HG02938 (cell line): ENCODE results near the gene CHSY3.
A peak's percentile ranks its signal among the peaks of the same experiment; 100 is the strongest.

Source experiments
- ATAC-seq: cut with Tn5 transposase; IDR thresholded peaks from one replicate; pipeline ENCODE4 v1.9.1; 2021; ENCODE audit warnings: mild to moderate bottlenecking, moderate library complexity; ENCODE audit not compliant: unreplicated experiment

CHSY3 gene

GRCh38 chr5:129945028-129945427 lies 40.8 kb downstream of the CHSY3 start:
- ATAC-seq, result no peak

GRCh38 chr5:129945774-129946270 lies 41.6 kb downstream of the CHSY3 start:
- ATAC-seq, result no peak

GRCh38 chr5:129951039-129951438 lies 46.8 kb downstream of the CHSY3 start:
- no peak for ATAC-seq

DNA sequence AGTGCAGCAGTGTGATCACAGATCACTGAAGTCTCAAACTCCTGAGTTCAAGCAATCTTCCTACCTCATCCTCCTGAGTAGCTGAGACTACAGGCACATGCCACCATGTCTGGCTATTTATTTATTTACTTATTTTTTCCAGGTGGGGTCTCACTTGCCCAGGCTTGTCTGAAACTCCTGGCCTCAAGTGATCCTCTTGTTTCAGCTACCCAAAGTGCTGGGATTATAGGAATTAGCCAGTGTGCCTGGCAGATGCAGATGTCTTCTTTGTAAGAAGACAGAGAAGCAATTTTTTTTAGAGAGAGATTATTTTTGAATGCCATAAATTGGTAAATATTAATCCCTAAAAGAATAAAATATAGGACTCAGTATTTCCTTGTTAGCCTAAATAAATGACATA lies 54.3 kb downstream of the CHSY3 start:
- no peak for ATAC-seq

GRCh38 chr5:129960831-129961230 lies 56.6 kb downstream of the CHSY3 start:
- no peak for ATAC-seq

DNA sequence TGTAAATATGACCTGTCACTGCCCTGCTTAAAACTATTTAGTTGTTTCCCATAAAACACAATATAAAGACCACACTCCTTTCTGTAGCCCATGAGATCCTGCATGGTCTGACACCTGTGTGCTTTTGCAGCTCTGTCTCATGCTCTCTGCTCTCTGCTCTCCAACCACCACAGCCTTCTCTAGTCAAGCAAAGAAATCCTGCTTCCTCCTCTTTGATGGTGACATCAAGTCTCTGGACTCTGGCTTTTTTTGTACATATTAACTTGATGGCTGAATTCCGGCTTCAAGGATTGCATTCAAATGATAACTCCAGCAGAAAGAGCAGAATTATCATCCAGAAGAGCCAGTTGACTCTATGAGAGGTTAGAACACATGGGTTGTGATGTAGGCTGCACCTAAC lies 58.2 kb downstream of the CHSY3 start:
- no peak for ATAC-seq

GRCh38 chr5:129963359-129963758 lies 59.1 kb downstream of the CHSY3 start:
- ATAC-seq, result no peak

- no peak for ATAC-seq
These were observed 61.8 kb downstream of the CHSY3 start for GRCh38 chr5:129966071-129966470.

GRCh38 chr5:129971714-129972113 lies 67.4 kb downstream of the CHSY3 start:
- no peak for ATAC-seq

- ATAC-seq, result peak; percentile 48
These were observed 68.3 kb downstream of the CHSY3 start for GRCh38 chr5:129972465-129973141.

DNA sequence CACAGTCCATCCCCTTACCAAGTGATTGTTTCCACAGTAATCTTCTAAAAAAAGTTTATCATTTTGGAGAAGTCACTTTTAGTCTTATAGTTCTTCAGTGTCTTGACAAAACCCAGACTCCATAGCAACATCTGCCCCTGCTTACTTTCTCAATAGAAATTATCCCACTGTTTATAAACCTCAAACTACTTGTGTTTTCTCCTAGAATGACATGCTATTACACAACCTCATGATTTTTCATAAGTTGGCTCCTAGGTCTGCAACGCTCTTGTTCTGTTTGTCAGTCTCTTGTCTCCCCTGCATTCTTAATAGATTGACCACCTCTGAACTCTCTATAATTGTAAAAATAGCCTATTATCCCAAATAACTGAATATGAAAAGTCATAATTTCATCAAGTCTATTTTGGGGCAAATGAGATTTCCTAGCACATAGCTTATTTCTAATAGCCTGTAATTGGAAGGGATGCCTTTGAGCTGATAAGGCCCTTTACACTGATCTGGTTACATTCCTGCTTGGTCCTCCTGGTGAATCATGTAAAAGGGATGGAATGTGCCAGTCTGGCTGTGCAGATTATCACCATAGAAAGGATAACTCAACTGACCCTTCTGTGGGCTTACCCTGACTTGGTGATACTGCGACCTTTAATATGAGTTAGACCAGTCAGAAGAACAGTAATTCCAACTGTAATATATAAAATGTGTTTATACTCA lies 69.6 kb downstream of the CHSY3 start:
- no peak for ATAC-seq

GRCh38 chr5:129977810-129978209 lies 73.5 kb downstream of the CHSY3 start:
- ATAC-seq, result peak; percentile 90

GRCh38 chr5:129978270-129978669 lies 74.0 kb downstream of the CHSY3 start:
- peak; percentile 3 for ATAC-seq

- ATAC-seq, result no peak
These were observed 84.2 kb downstream of the CHSY3 start for GRCh38 chr5:129988453-129988852.

- no peak for ATAC-seq
These were observed 87.5 kb downstream of the CHSY3 start for GRCh38 chr5:129991780-129992179.

GRCh38 chr5:129996896-129997295 lies 92.6 kb downstream of the CHSY3 start:
- no peak for ATAC-seq

DNA sequence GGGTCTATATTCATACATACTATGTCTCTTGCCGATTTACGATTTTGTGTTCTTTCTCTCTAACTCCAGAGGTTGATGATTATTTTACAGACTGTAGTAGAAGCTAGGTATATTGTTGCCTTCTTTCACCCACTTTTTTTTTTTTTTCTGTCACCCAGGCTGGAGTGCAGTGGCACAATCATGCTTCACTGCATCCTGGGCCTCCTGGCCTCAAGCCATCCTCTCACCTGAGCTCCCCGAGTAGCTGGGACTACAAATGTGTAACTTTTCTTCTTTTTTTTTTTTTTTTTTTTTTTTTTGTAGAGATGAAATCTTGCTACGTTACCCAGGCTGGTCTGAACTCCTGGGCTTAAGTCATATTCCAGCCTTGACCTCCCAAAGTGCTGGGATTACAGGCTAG lies 96.2 kb downstream of the CHSY3 start:
- no peak for ATAC-seq

DNA sequence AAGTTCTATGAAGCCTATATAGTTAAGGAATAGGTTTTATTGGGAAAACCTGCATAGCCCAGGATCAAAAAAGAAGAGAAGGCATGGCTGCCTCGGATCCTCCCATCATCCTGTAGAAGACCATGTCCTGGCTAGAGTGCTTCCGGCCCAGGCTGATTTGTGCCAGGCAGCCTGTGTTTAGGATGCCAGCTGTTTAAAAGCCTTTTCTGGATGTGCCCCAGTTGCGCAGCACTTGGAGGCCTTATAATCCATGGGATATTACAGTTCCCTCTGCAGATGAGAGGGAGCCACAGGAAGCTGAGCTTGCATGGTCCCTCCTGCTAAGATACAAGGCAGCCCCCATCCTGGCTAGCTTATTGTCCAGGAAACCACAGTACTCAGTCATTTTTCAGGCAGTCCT lies 97.9 kb downstream of the CHSY3 start:
- no peak for ATAC-seq

DNA sequence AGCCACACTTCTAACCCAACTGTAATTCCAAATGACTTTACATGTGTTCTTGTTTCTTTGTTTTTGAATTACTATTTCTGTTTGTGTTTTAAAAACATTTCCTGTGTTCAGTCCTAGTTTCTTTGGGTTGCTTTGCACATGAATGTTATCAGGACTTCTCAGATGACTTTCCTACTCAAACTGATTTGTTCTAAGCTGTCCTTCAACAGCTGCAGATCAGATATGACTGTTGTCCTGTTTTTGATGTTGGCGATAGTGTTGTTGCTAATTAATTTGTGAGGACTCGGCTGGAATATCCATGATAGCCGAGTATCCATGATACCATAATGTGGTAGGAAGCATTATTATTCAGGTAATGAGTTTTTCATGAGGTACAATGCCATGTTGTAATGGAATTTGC lies 98.6 kb downstream of the CHSY3 start:
- ATAC-seq, result no peak

DNA sequence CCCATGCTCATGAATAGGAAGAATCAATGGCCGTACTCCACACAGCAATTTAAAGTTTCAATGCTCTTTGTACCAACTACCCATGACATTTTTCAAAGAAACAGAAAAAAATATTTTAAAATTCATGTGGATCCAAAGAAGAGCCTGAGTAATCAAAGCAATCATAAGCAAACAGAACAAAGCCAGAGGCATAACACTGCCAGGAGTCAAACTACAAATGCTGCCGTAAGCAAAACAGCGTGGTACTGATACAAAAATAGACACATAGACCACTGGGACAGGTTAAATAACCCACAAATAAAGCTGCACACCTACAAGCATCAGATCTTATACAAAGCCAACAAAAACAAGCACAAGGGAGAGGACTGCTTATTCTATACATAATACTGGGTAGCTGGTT lies 107.7 kb downstream of the CHSY3 start:
- ATAC-seq, result no peak

DNA sequence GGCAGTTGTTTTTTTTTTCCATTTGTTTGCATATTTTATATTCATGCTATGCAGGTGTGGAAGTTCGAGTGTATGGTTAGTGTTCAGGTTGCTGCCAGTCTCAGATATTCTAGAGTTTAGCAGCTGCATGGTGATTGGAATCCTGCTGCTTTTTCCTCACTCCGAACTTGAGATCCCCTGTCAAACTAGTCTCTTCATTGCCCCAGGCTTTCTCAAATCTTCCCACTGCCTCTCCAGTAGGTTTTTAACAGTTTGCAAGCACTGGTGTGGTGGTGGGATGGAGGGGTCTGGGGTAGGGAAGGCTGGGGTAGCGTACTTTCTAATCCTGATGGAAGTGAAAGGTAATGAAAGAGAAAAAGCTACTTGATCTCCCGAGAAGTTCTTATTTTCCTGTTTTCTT lies 112.9 kb downstream of the CHSY3 start:
- no peak for ATAC-seq

DNA sequence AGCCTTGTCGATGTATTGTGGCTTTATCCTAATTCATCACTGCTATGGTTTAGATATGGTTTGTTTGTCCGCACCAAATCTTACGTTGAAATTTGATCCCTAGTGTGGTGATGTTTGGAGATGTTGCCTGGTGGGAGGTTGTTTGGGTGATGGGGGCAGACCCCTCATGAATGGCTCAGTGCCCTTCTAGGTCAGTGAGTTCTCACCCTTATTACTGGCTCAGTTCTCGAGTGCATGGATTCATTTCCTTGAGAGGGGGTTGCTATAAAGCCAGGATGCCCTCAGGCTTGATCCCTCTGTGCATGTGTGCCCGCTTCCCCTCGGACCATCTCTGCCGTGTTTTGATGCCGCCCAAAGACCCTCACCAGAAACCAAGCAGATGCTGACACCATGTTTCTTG lies 114.4 kb downstream of the CHSY3 start:
- no peak for ATAC-seq

GRCh38 chr5:130021000-130021399 lies 116.7 kb downstream of the CHSY3 start:
- ATAC-seq, result no peak
